Measurements from ENCODE around the gene CDKAL1.

Gene CDKAL1

GRCh38 chr6:21100991-21101390 is 566.7 kb downstream of the CDKAL1 start:
- Histone ChIP-seq H3K36me3 (ENCODE audit: control insufficient read depth in 1 of 2, insufficient read depth in 2 of 2, low read depth in 1 of 2, low read length in 2 of 2) (no peaks in the 10 kb centered on the region), H3K9ac (ENCODE audit: low read length) (no peak overlapping the region), H2BK120ac (ENCODE audit: low read depth, low read length) (no peak overlapping the region), H2BK12ac (ENCODE audit: low read length in 2 of 2) (no peak overlapping the region), H3K27me3 (ENCODE audit: control insufficient read depth in 1 of 2, insufficient read depth in 1 of 2, low read length in 2 of 2) (no peaks in the 10 kb centered on the region), H3K9me3 (ENCODE audit: control insufficient read depth, low read length) (no peaks in the 10 kb centered on the region), H3K27ac (ENCODE audit: low read length, poor library complexity, severe bottlenecking) (no peak overlapping the region), H4K91ac (ENCODE audit: low read length) (no peak overlapping the region), H3K18ac (ENCODE audit: low read depth in 1 of 2, low read length in 2 of 2) (no peak overlapping the region), H2AFZ (ENCODE audit: low read depth, low read length) (no peak overlapping the region), H3K23ac (ENCODE audit: low read length in 2 of 2) (no peak overlapping the region), H3K4me1 (ENCODE audit: control insufficient read depth, insufficient read depth, low read depth, low read length) (no peaks in the 10 kb centered on the region), H3K14ac (ENCODE audit: low read length in 2 of 2) (no peak overlapping the region), H2AK5ac (ENCODE audit: low read length, severe bottlenecking) (no peak overlapping the region), H3K4me3 (ENCODE audit: insufficient read depth in 1 of 2, low read depth in 1 of 2, low read length in 2 of 2) (no peak overlapping the region), H2BK15ac (ENCODE audit: low read depth, poor library complexity, severe bottlenecking) (no peak overlapping the region), H4K8ac (ENCODE audit: low read length) (no peak overlapping the region), H3K4me2 (ENCODE audit: low read length, poor library complexity, severe bottlenecking) (no peak overlapping the region), H3K79me1 (replicated peaks; ENCODE audit: low read length, poor library complexity, severe bottlenecking) (no peaks in the 10 kb centered on the region), H3K4ac (ENCODE audit: low read depth in 1 of 2, low read length in 2 of 2) (no peak overlapping the region), H2BK5ac (ENCODE audit: low read depth, low read length, poor library complexity, severe bottlenecking) (no peak overlapping the region)
- over 99% methylated on average over 4 of the region's 4 CpGs for WGBS
- DNase-seq: no peak

- Histone ChIP-seq H3K79me1 (replicated peaks; ENCODE audit: low read length, poor library complexity, severe bottlenecking) (no peaks in the 10 kb centered on the region), H4K8ac (ENCODE audit: low read length) (no peak overlapping the region), H2BK12ac (ENCODE audit: low read length in 2 of 2) (no peak overlapping the region), H3K4me1 (ENCODE audit: control insufficient read depth, insufficient read depth, low read depth, low read length) (no peaks in the 10 kb centered on the region), H3K4me3 (ENCODE audit: insufficient read depth in 1 of 2, low read depth in 1 of 2, low read length in 2 of 2) (no peak overlapping the region), H3K27me3 (ENCODE audit: control insufficient read depth in 1 of 2, insufficient read depth in 1 of 2, low read length in 2 of 2) (no peaks in the 10 kb centered on the region), H2BK120ac (ENCODE audit: low read depth, low read length) (no peak overlapping the region), H3K9me3 (ENCODE audit: control insufficient read depth, low read length) (no peaks in the 10 kb centered on the region), H2BK5ac (ENCODE audit: low read depth, low read length, poor library complexity, severe bottlenecking) (no peak overlapping the region), H3K18ac (ENCODE audit: low read depth in 1 of 2, low read length in 2 of 2) (no peak overlapping the region), H3K14ac (ENCODE audit: low read length in 2 of 2) (no peak overlapping the region), H4K91ac (ENCODE audit: low read length) (no peak overlapping the region), H2AK5ac (ENCODE audit: low read length, severe bottlenecking) (no peak overlapping the region), H3K4ac (ENCODE audit: low read depth in 1 of 2, low read length in 2 of 2) (no peak overlapping the region), H3K23ac (ENCODE audit: low read length in 2 of 2) (no peak overlapping the region), H2AFZ (ENCODE audit: low read depth, low read length) (no peak overlapping the region), H3K4me2 (ENCODE audit: low read length, poor library complexity, severe bottlenecking) (no peak overlapping the region), H3K9ac (ENCODE audit: low read length) (no peak overlapping the region), H3K27ac (ENCODE audit: low read length, poor library complexity, severe bottlenecking) (no peak overlapping the region), H3K36me3 (ENCODE audit: control insufficient read depth in 1 of 2, insufficient read depth in 2 of 2, low read depth in 1 of 2, low read length in 2 of 2) (no peaks in the 10 kb centered on the region), H2BK15ac (ENCODE audit: low read depth, poor library complexity, severe bottlenecking) (no peak overlapping the region)
- DNase-seq: no peak
- 70% methylated on average over 1 of the region's 1 CpG for WGBS
These were observed 567.4 kb downstream of the CDKAL1 start for GRCh38 chr6:21101694-21102093.

- Histone ChIP-seq H2BK12ac (ENCODE audit: low read length in 2 of 2) (no peak overlapping the region), H3K4me3 (ENCODE audit: insufficient read depth in 1 of 2, low read depth in 1 of 2, low read length in 2 of 2) (no peak overlapping the region), H4K8ac (ENCODE audit: low read length) (no peak overlapping the region), H3K27ac (ENCODE audit: low read length, poor library complexity, severe bottlenecking) (no peak overlapping the region), H3K9me3 (ENCODE audit: control insufficient read depth, low read length) (no peaks in the 10 kb centered on the region), H3K18ac (ENCODE audit: low read depth in 1 of 2, low read length in 2 of 2) (no peak overlapping the region), H2AFZ (ENCODE audit: low read depth, low read length) (no peak overlapping the region), H3K79me1 (replicated peaks; ENCODE audit: low read length, poor library complexity, severe bottlenecking) (no peaks in the 10 kb centered on the region), H3K4me2 (ENCODE audit: low read length, poor library complexity, severe bottlenecking) (no peak overlapping the region), H2AK5ac (ENCODE audit: low read length, severe bottlenecking) (no peak overlapping the region), H4K91ac (ENCODE audit: low read length) (no peak overlapping the region), H3K23ac (ENCODE audit: low read length in 2 of 2) (no peak overlapping the region), H3K9ac (ENCODE audit: low read length) (no peak overlapping the region), H3K4ac (ENCODE audit: low read depth in 1 of 2, low read length in 2 of 2) (no peak overlapping the region), H2BK120ac (ENCODE audit: low read depth, low read length) (no peak overlapping the region), H3K14ac (ENCODE audit: low read length in 2 of 2) (no peak overlapping the region), H3K4me1 (ENCODE audit: control insufficient read depth, insufficient read depth, low read depth, low read length) (no peaks in the 10 kb centered on the region), H2BK5ac (ENCODE audit: low read depth, low read length, poor library complexity, severe bottlenecking) (no peak overlapping the region), H2BK15ac (ENCODE audit: low read depth, poor library complexity, severe bottlenecking) (no peak overlapping the region), H3K27me3 (ENCODE audit: control insufficient read depth in 1 of 2, insufficient read depth in 1 of 2, low read length in 2 of 2) (no peaks in the 10 kb centered on the region), H3K36me3 (ENCODE audit: control insufficient read depth in 1 of 2, insufficient read depth in 2 of 2, low read depth in 1 of 2, low read length in 2 of 2) (no peaks in the 10 kb centered on the region)
- 50% methylated on average over 7 of the region's 7 CpGs for WGBS
- no peak for DNase-seq
These were observed 567.9 kb downstream of the CDKAL1 start for GRCh38 chr6:21102201-21102600.

DNA sequence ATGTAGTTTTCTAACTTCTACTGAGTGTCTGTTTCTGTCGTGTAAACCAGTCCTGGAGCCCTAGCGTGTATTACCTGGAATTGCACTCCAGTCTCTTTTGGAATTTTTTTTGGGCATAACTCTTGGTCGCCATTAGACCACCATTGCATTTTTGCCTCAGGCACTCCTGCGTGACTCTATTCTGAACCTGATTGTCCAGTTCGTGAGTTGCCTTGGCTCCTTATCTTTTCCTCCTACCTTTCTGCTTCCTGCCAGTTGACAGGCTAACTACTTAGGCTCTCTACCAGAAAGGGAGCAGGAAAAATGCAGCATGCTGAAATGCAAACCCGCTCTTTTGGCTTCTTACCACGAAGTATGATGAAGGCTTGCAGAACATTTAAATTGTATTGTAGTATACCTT is 568.4 kb downstream of the CDKAL1 start:
- Histone ChIP-seq H2BK120ac (ENCODE audit: low read depth, low read length) (no peak overlapping the region), H3K9ac (ENCODE audit: low read length) (no peak overlapping the region), H3K79me1 (replicated peaks; ENCODE audit: low read length, poor library complexity, severe bottlenecking) (no peaks in the 10 kb centered on the region), H4K91ac (ENCODE audit: low read length) (no peak overlapping the region), H3K14ac (ENCODE audit: low read length in 2 of 2) (no peak overlapping the region), H2BK15ac (ENCODE audit: low read depth, poor library complexity, severe bottlenecking) (no peak overlapping the region), H3K4ac (ENCODE audit: low read depth in 1 of 2, low read length in 2 of 2) (no peak overlapping the region), H4K8ac (ENCODE audit: low read length) (no peak overlapping the region), H2AK5ac (ENCODE audit: low read length, severe bottlenecking) (no peak overlapping the region), H2BK5ac (ENCODE audit: low read depth, low read length, poor library complexity, severe bottlenecking) (no peak overlapping the region), H3K4me3 (ENCODE audit: insufficient read depth in 1 of 2, low read depth in 1 of 2, low read length in 2 of 2) (no peak overlapping the region), H2BK12ac (ENCODE audit: low read length in 2 of 2) (no peak overlapping the region), H3K36me3 (ENCODE audit: control insufficient read depth in 1 of 2, insufficient read depth in 2 of 2, low read depth in 1 of 2, low read length in 2 of 2) (no peaks in the 10 kb centered on the region), H3K18ac (ENCODE audit: low read depth in 1 of 2, low read length in 2 of 2) (no peak overlapping the region), H3K4me2 (ENCODE audit: low read length, poor library complexity, severe bottlenecking) (no peak overlapping the region), H3K27ac (ENCODE audit: low read length, poor library complexity, severe bottlenecking) (no peak overlapping the region), H2AFZ (ENCODE audit: low read depth, low read length) (no peak overlapping the region), H3K23ac (ENCODE audit: low read length in 2 of 2) (no peak overlapping the region), H3K27me3 (ENCODE audit: control insufficient read depth in 1 of 2, insufficient read depth in 1 of 2, low read length in 2 of 2) (no peaks in the 10 kb centered on the region), H3K9me3 (ENCODE audit: control insufficient read depth, low read length) (no peaks in the 10 kb centered on the region), H3K4me1 (ENCODE audit: control insufficient read depth, insufficient read depth, low read depth, low read length) (no peaks in the 10 kb centered on the region)
- no peak for DNase-seq
- WGBS: 75% methylated on average over 5 of the region's 7 CpGs

Data from mesenchymal stem cell (in vitro differentiated cells and primary cell).